HEK293 (cell line): ENCODE results near the gene MBD1.

Experiments used
- CTCF ChIA-PET: fragments of 350-600 bp; formaldehyde crosslinking; extraction: SDS; loops from one replicate; lab custom pipeline; 2021; ENCODE audit warnings: antibody characterized with exemption; lab: Yijun Ruan, JAX
- POLR2A ChIA-PET: fragments of 300-600 bp; formaldehyde crosslinking; extraction: SDS; loops from one replicate; lab custom pipeline; 2020; ENCODE audit warnings: antibody characterized with exemption, inconsistent platforms; lab: Yijun Ruan, JAX
- H3K27ac ChIP-seq: fragments of 200-500 bp; sonication (Bioruptor generic); 2 replicates; pipeline ENCODE4 v1.5.1; 2014; ENCODE audit warnings: low read depth, low read length, control low read depth, inconsistent platforms; ENCODE audit errors: extremely low read depth
- H3K36me3 ChIP-seq, 2 experiments: fragments of 200-500 bp in 1 of 2; sonication (Bioruptor generic) in 1 of 2; 1 replicate in 1 of 2; 2 replicates in 1 of 2; pipeline ENCODE4 v1.5.1; 2014 to 2017; ENCODE audit warnings: inconsistent platforms in 2 of 2, low read length in 2 of 2; ENCODE audit not compliant: control insufficient read depth in 2 of 2, insufficient read depth in 1 of 2
- H3K4me1 ChIP-seq: fragments of 200-500 bp; sonication (Bioruptor generic); 2 replicates; pipeline ENCODE4 v1.5.1; 2014; ENCODE audit warnings: mild to moderate bottlenecking, low read length, inconsistent platforms; ENCODE audit not compliant: control insufficient read depth, insufficient read depth
- H3K4me3 ChIP-seq: 2 replicates; pipeline ENCODE4 v1.5.1; 2011; ENCODE audit warnings: low read depth, mild to moderate bottlenecking, control low read depth, low read length, moderate library complexity
- H3K9me3 ChIP-seq: fragments of 200-500 bp; sonication (Bioruptor generic); 2 replicates; pipeline ENCODE4 v1.5.1; 2014; ENCODE audit warnings: low read depth, low read length, inconsistent platforms; ENCODE audit not compliant: control insufficient read depth, insufficient read depth
- BCL11B ChIP-seq: fragments of 450-650 bp; formaldehyde crosslinking; IDR thresholded peaks from 2 replicates; pipeline ENCODE4 v1.5.1; 2016; ENCODE audit warnings: low read depth, missing biosample characterization, missing genetic modification characterization
- ELK4 ChIP-seq: IDR thresholded peaks from 2 replicates; pipeline ENCODE4 v1.6.1; 2011; ENCODE audit warnings: mild to moderate bottlenecking, low read depth, low read length, borderline replicate concordance
- GLI4 ChIP-seq: fragments of 450-650 bp; formaldehyde crosslinking; IDR thresholded peaks from 2 replicates; pipeline ENCODE4 v1.5.1; 2016; ENCODE audit warnings: missing biosample characterization, missing genetic modification characterization
- KLF8 ChIP-seq: fragments of 450-650 bp; formaldehyde crosslinking; IDR thresholded peaks from 2 replicates; pipeline ENCODE4 v1.5.1; 2016; ENCODE audit warnings: missing biosample characterization, missing genetic modification characterization
- OVOL3 ChIP-seq: fragments of 450-650 bp; formaldehyde crosslinking; IDR thresholded peaks from 2 replicates; pipeline ENCODE4 v1.5.1; 2016; ENCODE audit warnings: missing biosample characterization, missing genetic modification characterization
- PBX3 ChIP-seq: sonication (generic); formaldehyde crosslinking; IDR thresholded peaks from 2 replicates; pipeline ENCODE4 v1.8.1; 2022; ENCODE audit warnings: mild to moderate bottlenecking, moderate library complexity, missing genetic modification reagents
- SP3 ChIP-seq: fragments of 450-650 bp; formaldehyde crosslinking; IDR thresholded peaks from 2 replicates; pipeline ENCODE4 v1.5.1; 2016; ENCODE audit warnings: missing biosample characterization, missing genetic modification characterization
- ZBTB6 ChIP-seq: fragments of 450-650 bp; formaldehyde crosslinking; IDR thresholded peaks from 2 replicates; pipeline ENCODE4 v1.5.1; 2017; ENCODE audit warnings: missing biosample characterization, missing genetic modification characterization
- ZNF184 ChIP-seq: fragments of 450-650 bp; IDR thresholded peaks from 2 replicates; pipeline ENCODE4 v1.5.1; 2018; ENCODE audit warnings: missing biosample characterization, mild to moderate bottlenecking, missing genetic modification characterization
- ZNF19 ChIP-seq: fragments of 450-650 bp; formaldehyde crosslinking; IDR thresholded peaks from 2 replicates; pipeline ENCODE4; 2016; ENCODE audit warnings: missing biosample characterization, missing genetic modification characterization, low read depth
- ZNF248 ChIP-seq: fragments of 450-650 bp; formaldehyde crosslinking; IDR thresholded peaks from 2 replicates; pipeline ENCODE4 v1.5.1; 2017; ENCODE audit warnings: missing biosample characterization, missing genetic modification characterization
- ZNF274 ChIP-seq, 2 experiments: fragments of 200-500 bp in 1 of 2; fragments of 450-650 bp in 1 of 2; sonication (Bioruptor generic) in 1 of 2; formaldehyde crosslinking in 1 of 2; IDR thresholded peaks; 2 replicates each; pipeline versions ENCODE4 v1.5.1 to v1.6.1; 2014 to 2016; ENCODE audit warnings: borderline replicate concordance in 1 of 2, inconsistent platforms in 1 of 2, low read length in 1 of 2, missing biosample characterization in 1 of 2, missing genetic modification characterization in 1 of 2
- ZNF280C ChIP-seq: fragments of 450-650 bp; formaldehyde crosslinking; IDR thresholded peaks from 2 replicates; pipeline ENCODE4 v1.5.1; 2016; ENCODE audit warnings: missing biosample characterization, missing genetic modification characterization
- ZNF324 ChIP-seq: fragments of 450-650 bp; formaldehyde crosslinking; IDR thresholded peaks from 2 replicates; pipeline ENCODE4 v1.5.1; 2016; ENCODE audit warnings: missing biosample characterization, missing genetic modification characterization
- ZNF394 ChIP-seq: fragments of 450-650 bp; formaldehyde crosslinking; IDR thresholded peaks from 2 replicates; pipeline ENCODE4 v1.5.1; 2016; ENCODE audit warnings: missing biosample characterization, missing genetic modification characterization, mild to moderate bottlenecking, moderate library complexity, borderline replicate concordance
- ZNF48 ChIP-seq: fragments of 450-650 bp; formaldehyde crosslinking; IDR thresholded peaks from 2 replicates; pipeline ENCODE4 v1.5.1; 2016; ENCODE audit warnings: missing biosample characterization, missing genetic modification characterization
- ZNF518A ChIP-seq: fragments of 450-650 bp; formaldehyde crosslinking; conservative IDR thresholded peaks from 2 replicates; pipeline ENCODE4 v1.5.1; 2016; ENCODE audit warnings: low read depth, missing biosample characterization, missing genetic modification characterization
- ZNF596 ChIP-seq: fragments of 450-650 bp; IDR thresholded peaks from 2 replicates; pipeline ENCODE4 v1.5.0; 2018; ENCODE audit warnings: missing biosample characterization, mild to moderate bottlenecking, missing genetic modification characterization, moderate library complexity
- ZNF677 ChIP-seq: fragments of 450-650 bp; IDR thresholded peaks from 2 replicates; pipeline ENCODE4 v1.5.0; 2018; ENCODE audit warnings: missing biosample characterization, mild to moderate bottlenecking, missing genetic modification characterization, moderate library complexity
- ZNF701 ChIP-seq: fragments of 450-650 bp; formaldehyde crosslinking; IDR thresholded peaks from 2 replicates; pipeline ENCODE4 v1.5.1; 2016; ENCODE audit warnings: missing biosample characterization, missing genetic modification characterization
- ZNF707 ChIP-seq: fragments of 450-650 bp; formaldehyde crosslinking; IDR thresholded peaks from 2 replicates; pipeline ENCODE4 v1.5.1; 2016; ENCODE audit warnings: missing biosample characterization, missing genetic modification characterization

Gene MBD1

GRCh38 chr18:50286391-50287027, 5.2 kb upstream of the MBD1 start (continued):
- TF ChIP-seq ZNF274 (IDR thresholded peaks at IDR 0.05; ENCODE audit: low read length) (no peak), ZNF274 (tag by site-specific recombination; IDR thresholded peaks at IDR 0.05; ENCODE audit: borderline replicate concordance) (no peak), ZNF701 (tag by site-specific recombination) (no peak), ZNF707 (no peak), ZNF518A (no peak), ZNF596 (tag by site-specific recombination) (no peak), ZNF280C (tag by site-specific recombination) (no peak), KLF8 (tag by site-specific recombination) (no peak), ZNF324 (tag by site-specific recombination) (no peak), SP3 (tag by site-specific recombination) (peak; percentile 93), ZNF677 (tag by site-specific recombination) (no peak)

GRCh38 chr18:50285631-50286321, 4.5 kb upstream of the MBD1 start:
- peaks cover 4% of the 10 kb centered on the region; the same call in 1 of the 2 replicates for H3K4me1 ChIP-seq
- H3K4me3 ChIP-seq, result no peak overlapping the region
- POLR2A ChIA-PET, result no interaction called here
- no peaks in the 10 kb centered on the region for H3K9me3 ChIP-seq
- H3K36me3 ChIP-seq, result peaks cover 9 to 40% of the 10 kb centered on the region in 2 experiments; a peak in 2 of 3 replicates
- CTCF ChIA-PET, result no interaction called here
- no peak overlapping the region for H3K27ac ChIP-seq
- no peak for TF ChIP-seq GLI4 (tag by site-specific recombination)
- TF ChIP-seq ELK4, result no peak
- TF ChIP-seq ZNF394 (tag by site-specific recombination), result no peak
- TF ChIP-seq BCL11B, result no peak
- no peak for TF ChIP-seq ZNF48
- no peak for TF ChIP-seq ZNF184 (tag by site-specific recombination)
- TF ChIP-seq ZNF248, result no peak
- TF ChIP-seq OVOL3 (tag by site-specific recombination), result no peak
- TF ChIP-seq ZBTB6 (tag by site-specific recombination), result no peak
- no peak for TF ChIP-seq ZNF19 (tag by site-specific recombination)
- no peak for TF ChIP-seq PBX3 (CRISPR knock-in tag)
